ENCODE results near the gene CYTH3.

DNA sequence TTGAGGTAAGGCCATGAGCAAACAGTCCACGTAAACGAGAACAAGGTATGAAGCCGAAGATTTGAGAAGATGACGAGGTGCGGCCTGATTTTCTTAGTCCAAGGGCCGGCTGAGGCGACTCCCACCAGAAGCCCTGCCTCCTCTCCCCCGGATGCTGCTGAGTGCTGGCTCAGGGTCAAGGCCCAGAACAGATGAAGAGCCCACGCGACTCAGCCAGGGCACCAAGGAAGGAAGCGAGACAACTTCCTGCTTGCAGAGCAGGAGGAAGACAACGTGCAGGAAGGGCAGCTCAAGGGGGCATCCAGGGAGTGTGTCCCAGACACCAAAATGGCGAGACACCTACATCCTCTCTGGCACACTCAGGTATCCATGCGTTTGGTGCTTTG, 99.5 kb downstream of the CYTH3 start:
- TF ChIP-seq, protein P1, sequence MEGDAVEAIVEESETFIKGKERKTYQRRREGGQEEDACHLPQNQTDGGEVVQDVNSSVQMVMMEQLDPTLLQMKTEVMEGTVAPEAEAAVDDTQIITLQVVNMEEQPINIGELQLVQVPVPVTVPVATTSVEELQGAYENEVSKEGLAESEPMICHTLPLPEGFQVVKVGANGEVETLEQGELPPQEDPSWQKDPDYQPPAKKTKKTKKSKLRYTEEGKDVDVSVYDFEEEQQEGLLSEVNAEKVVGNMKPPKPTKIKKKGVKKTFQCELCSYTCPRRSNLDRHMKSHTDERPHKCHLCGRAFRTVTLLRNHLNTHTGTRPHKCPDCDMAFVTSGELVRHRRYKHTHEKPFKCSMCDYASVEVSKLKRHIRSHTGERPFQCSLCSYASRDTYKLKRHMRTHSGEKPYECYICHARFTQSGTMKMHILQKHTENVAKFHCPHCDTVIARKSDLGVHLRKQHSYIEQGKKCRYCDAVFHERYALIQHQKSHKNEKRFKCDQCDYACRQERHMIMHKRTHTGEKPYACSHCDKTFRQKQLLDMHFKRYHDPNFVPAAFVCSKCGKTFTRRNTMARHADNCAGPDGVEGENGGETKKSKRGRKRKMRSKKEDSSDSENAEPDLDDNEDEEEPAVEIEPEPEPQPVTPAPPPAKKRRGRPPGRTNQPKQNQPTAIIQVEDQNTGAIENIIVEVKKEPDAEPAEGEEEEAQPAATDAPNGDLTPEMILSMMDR (IDR thresholded peaks at IDR 0.05): no peak
- TF ChIP-seq POLR2A (IDR thresholded peaks at IDR 0.05): no peak
